ENCODE measurements around the gene AMOTL1.

- no peak for TF ChIP-seq CTCF (IDR thresholded peaks at IDR 0.05 in 4 of 5, conservative IDR thresholded peaks at IDR 0.05 in 1 of 5)
- TF ChIP-seq POLR2A (IDR thresholded peaks at IDR 0.05): no peak
These were observed 20.5 kb upstream of the AMOTL1 start for GRCh38 chr11:94747601-94748041.
